OCI-LY3 (cell line): Measurements from ENCODE around the gene TDRD15.

Experiments
- H2AFZ ChIP-seq: fragments of 200-600, 300-600 bp; shearing (Covaris generic); 2 replicates; pipeline ENCODE4 v1.6.0; 2014; ENCODE audit warnings: antibody characterized with exemption, low read depth, low read length
- H3K27ac ChIP-seq: fragments of 200-600, 300-600 bp; sonication (generic); 2 replicates; pipeline ENCODE4 v1.5.1; 2014; ENCODE audit warnings: mild to moderate bottlenecking, low read length, moderate library complexity, mixed read lengths
- H3K27me3 ChIP-seq: fragments of 200-600, 300-600 bp; sonication (generic); 2 replicates; pipeline ENCODE4 v1.6.1; 2014; ENCODE audit warnings: low read depth, low read length, mixed read lengths
- H3K36me3 ChIP-seq: fragments of 200-600, 300-600 bp; sonication (generic); replicated peaks from 2 replicates; pipeline ENCODE3; 2014; ENCODE audit warnings: low read depth, low read length, mixed read lengths
- H3K4me1 ChIP-seq: fragments of 300-600, 200-600 bp; sonication (generic); 2 replicates; pipeline ENCODE4 v1.6.1; 2014; ENCODE audit warnings: low read length, mixed read lengths
- H3K4me2 ChIP-seq: fragments of 200-600, 300-600 bp; sonication (generic); 2 replicates; pipeline ENCODE4 v1.6.1; 2014; ENCODE audit warnings: low read length, mixed read lengths
- H3K4me3 ChIP-seq: fragments of 300-600, 200-600 bp; sonication (generic); 2 replicates; pipeline ENCODE4 v1.5.1; 2014; ENCODE audit warnings: antibody characterized with exemption, mild to moderate bottlenecking, low read length, moderate library complexity
- H3K79me2 ChIP-seq: fragments of 300-600, 200-600 bp; shearing (Covaris generic); 2 replicates; pipeline ENCODE4 v1.6.1; 2014; ENCODE audit warnings: mild to moderate bottlenecking, low read length, mixed read lengths
- H3K9ac ChIP-seq: fragments of 300-600, 200-600 bp; shearing (Covaris generic); 2 replicates; pipeline ENCODE4 v1.6.0; 2014; ENCODE audit warnings: mild to moderate bottlenecking, low read length, moderate library complexity
- H3K9me3 ChIP-seq: fragments of 200-600, 300-600 bp; shearing (Covaris generic); 2 replicates; pipeline ENCODE4 v1.6.1; 2014; ENCODE audit warnings: low read length, mixed read lengths; ENCODE audit not compliant: insufficient read depth
- H4K20me1 ChIP-seq: fragments of 200-600, 300-600 bp; sonication (generic); 2 replicates; pipeline ENCODE4 v1.6.1; 2016; ENCODE audit warnings: low read length, mixed read lengths; ENCODE audit not compliant: insufficient read depth
- CTCF ChIP-seq: fragments of 200-600, 300-600 bp; sonication (generic); IDR thresholded peaks from 2 replicates; pipeline ENCODE4 v1.5.1; 2014; ENCODE audit warnings: antibody characterized with exemption, low read length, low read depth
- EZH2phosphoT487 ChIP-seq: fragments of 200-600 bp; shearing (Covaris generic); IDR thresholded peaks from 2 replicates; pipeline ENCODE4 v1.6.1; 2018; ENCODE audit warnings: antibody characterized with exemption, mixed run types, low read depth

The TDRD15 gene

DNA sequence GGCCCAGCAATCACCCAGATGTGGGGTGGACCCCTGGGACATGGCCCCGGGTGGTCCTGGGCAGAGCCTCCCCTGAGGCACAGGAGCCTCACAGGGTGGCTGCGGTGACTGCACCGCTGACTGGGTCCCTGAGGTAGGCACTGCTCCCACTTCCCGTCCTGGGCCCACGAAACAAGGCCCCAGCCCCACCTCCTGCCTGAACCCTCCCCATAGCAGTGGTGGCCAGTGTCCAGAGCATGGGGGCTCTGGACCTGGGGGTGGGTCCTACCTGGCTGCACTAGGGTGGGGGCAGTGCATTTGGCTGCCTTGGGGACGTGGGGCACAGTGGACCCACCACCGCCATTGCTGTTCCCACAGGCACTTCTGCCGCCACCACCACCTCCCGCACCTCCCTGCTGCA, 39.4 kb downstream of the TDRD15 start:
- H3K27ac ChIP-seq, result no peak overlapping the region
- H3K9ac ChIP-seq, result no peak overlapping the region
- no peak overlapping the region for H3K4me3 ChIP-seq
- H3K4me1 ChIP-seq, result no peaks in the 10 kb centered on the region
- H2AFZ ChIP-seq, result no peak overlapping the region
- TF ChIP-seq CTCF, result no peak
- no peak for TF ChIP-seq EZH2phosphoT487
- H3K36me3 ChIP-seq, result no peaks in the 10 kb centered on the region
- no peak overlapping the region for H3K4me2 ChIP-seq
- H3K9me3 ChIP-seq, result no peaks in the 10 kb centered on the region
- no peaks in the 10 kb centered on the region for H3K79me2 ChIP-seq
- H4K20me1 ChIP-seq, result no peaks in the 10 kb centered on the region
- no peaks in the 10 kb centered on the region for H3K27me3 ChIP-seq

GRCh38 chr2:21165350-21165749, 41.6 kb downstream of the TDRD15 start:
- no peak overlapping the region for H3K4me2 ChIP-seq
- no peak overlapping the region for H3K27ac ChIP-seq
- H3K9me3 ChIP-seq, result no peaks in the 10 kb centered on the region
- H3K4me3 ChIP-seq, result no peak overlapping the region
- no peak overlapping the region for H2AFZ ChIP-seq
- no peaks in the 10 kb centered on the region for H3K27me3 ChIP-seq
- no peak overlapping the region for H3K9ac ChIP-seq
- no peaks in the 10 kb centered on the region for H3K4me1 ChIP-seq
- no peaks in the 10 kb centered on the region for H3K79me2 ChIP-seq
- H4K20me1 ChIP-seq, result no peaks in the 10 kb centered on the region
- peak; percentile 49 for TF ChIP-seq CTCF
- TF ChIP-seq EZH2phosphoT487, result no peak
- no peaks in the 10 kb centered on the region for H3K36me3 ChIP-seq

DNA sequence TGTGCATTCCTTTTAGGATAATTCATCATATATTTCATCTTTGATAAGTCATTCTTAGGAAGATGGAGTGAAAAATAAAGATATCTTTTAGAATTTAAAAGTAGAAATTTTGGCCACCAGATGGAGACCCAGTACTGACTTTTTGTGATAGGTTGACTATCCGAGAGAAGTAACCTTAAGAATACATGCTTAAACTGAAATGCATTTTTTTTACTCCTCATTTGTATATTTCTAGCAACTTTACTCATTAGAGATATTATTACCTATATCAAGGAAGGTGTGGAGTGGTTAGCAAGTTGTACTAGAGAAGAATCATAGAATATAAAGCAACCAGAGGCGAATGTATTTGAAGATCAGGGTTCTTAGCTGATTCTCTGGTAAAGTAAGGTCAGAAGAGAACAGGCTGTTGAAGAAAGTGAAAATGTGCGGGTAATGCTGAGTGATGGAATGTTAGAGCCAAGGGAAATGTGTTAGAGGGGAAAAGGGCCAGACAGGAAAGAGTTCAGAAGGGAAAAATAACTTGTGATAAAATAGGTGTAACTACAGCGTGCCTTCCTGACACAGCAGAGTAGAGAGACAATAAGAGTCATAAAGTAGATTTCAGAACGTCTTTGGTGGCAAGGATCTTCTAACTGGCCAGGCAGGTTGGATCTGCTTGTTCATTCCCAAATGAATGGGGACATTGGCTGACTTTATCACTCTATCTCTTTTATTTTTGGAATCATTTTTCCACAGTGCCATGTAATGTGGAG, 52.3 kb downstream of the TDRD15 start:
- no peak overlapping the region for H3K27ac ChIP-seq

GRCh38 chr2:21181957-21182356, 58.2 kb downstream of the TDRD15 start:
- Histone ChIP-seq H3K27me3 (peaks cover 22% of the 10 kb centered on the region), H3K4me3 (no peak overlapping the region), H3K27ac (no peak overlapping the region), H4K20me1 (no peaks in the 10 kb centered on the region), H3K9ac (no peak overlapping the region), H3K4me2 (no peak overlapping the region), H3K9me3 (no peaks in the 10 kb centered on the region), H2AFZ (no peak overlapping the region), H3K4me1 (no peaks in the 10 kb centered on the region), H3K36me3 (no peaks in the 10 kb centered on the region), H3K79me2 (no peaks in the 10 kb centered on the region)
- TF ChIP-seq EZH2phosphoT487 (no peak), CTCF (no peak)

More for the DNA sequence above, 52.3 kb downstream of the TDRD15 start:
- TF ChIP-seq EZH2phosphoT487 (no peak), CTCF (peak; percentile 38)
- no peaks in the 10 kb centered on the region for H3K9me3 ChIP-seq
- H3K4me2 ChIP-seq, result no peak overlapping the region
- no peak overlapping the region for H3K4me3 ChIP-seq
- no peaks in the 10 kb centered on the region for H3K36me3 ChIP-seq
- H4K20me1 ChIP-seq, result no peaks in the 10 kb centered on the region
- peaks cover 45% of the 10 kb centered on the region; the same call in 1 of the 2 replicates for H3K27me3 ChIP-seq
- H2AFZ ChIP-seq, result no peak overlapping the region
- H3K79me2 ChIP-seq, result no peaks in the 10 kb centered on the region
- no peak overlapping the region for H3K9ac ChIP-seq
- H3K4me1 ChIP-seq, result no peaks in the 10 kb centered on the region
